Ascending aorta (tissue), 2 donors: ENCODE measurements around the gene SLC34A3. TPM values are rescaled to one million over a fixed set of nuclear protein-coding genes. Genes with fewer than 3 reads are reported as not detected.

Source experiments
- DNase-seq, 2 donors: peaks; one replicate each; pipeline ENCODE4 v3.0.0-alpha.2; 2019; ENCODE audit warnings: low spot score in 2 of 2
- H3K27ac ChIP-seq, 2 donors: fragments of 200-600 bp; sonication (generic); one replicate each; pipeline ENCODE4 v1.5.1; 2016 to 2017; ENCODE audit warnings: mild to moderate bottlenecking in 1 of 2
- H3K27me3 ChIP-seq: fragments of 200-600 bp; sonication (generic); one replicate; pipeline ENCODE4 v1.5.1; 2017
- H3K36me3 ChIP-seq, 2 donors: fragments of 200-600 bp; sonication (generic); one replicate each; pipeline ENCODE4 v1.5.1; 2016
- H3K4me1 ChIP-seq, 2 donors: fragments of 200-600 bp; sonication (generic); one replicate each; pipeline ENCODE4 v1.5.1; 2016 to 2017; ENCODE audit warnings: mild to moderate bottlenecking in 1 of 2
- H3K4me3 ChIP-seq, 2 donors: fragments of 200-600 bp; sonication (generic); one replicate each; pipeline ENCODE4 v1.5.1; 2016 to 2017; ENCODE audit warnings: mild to moderate bottlenecking in 1 of 2
- H3K9me3 ChIP-seq, 2 donors: fragments of 200-600 bp; sonication (generic); one replicate each; pipeline ENCODE4 v1.5.1; 2016
- CTCF ChIP-seq, 3 experiments: fragments of 200-600 bp in 2 of 3; fragments of 450-650 bp in 1 of 3; sonication (generic) in 2 of 3; IDR thresholded peaks; one replicate each; pipeline ENCODE4 v1.5.1; 2016 to 2019; ENCODE audit warnings: antibody characterized with exemption in 3 of 3, mild to moderate bottlenecking in 1 of 3, moderate library complexity in 1 of 3
- intact Hi-C: fragments of 100-400 bp; cut with DNase I; formaldehyde crosslinking; loops from one replicate; pipeline ENCODE4 v1.15.1; 2023
- total RNA-seq: library from RNA; depleted of rRNA; stranded (reverse); fragments of >200 nt; gene quantifications from one replicate; pipeline ENCODE4 v1.1.0, GENCODE V29; 2016

Gene SLC34A3
- total RNA-seq, 1 donor from 2014 or later, result not detected

GRCh38 chr9:137273095-137273490, 42.4 kb downstream of the SLC34A3 start:
- Histone ChIP-seq H3K4me1 (peaks cover 14 to 35% of the 10 kb centered on the region in 2 donors), H3K4me3 (no peak overlapping the region), H3K9me3 (no peaks in the 10 kb centered on the region), H3K27ac (no peak overlapping the region), H3K36me3 (peaks cover 18 to 27% of the 10 kb centered on the region in 2 donors), H3K27me3 (no peaks in the 10 kb centered on the region)
- intact Hi-C loops, result no loop called here
- no peak for TF ChIP-seq CTCF (IDR thresholded peaks at IDR 0.05)
- DNase-seq, result no peak

GRCh38 chr9:137273611-137274320, 43.1 kb downstream of the SLC34A3 start:
- Histone ChIP-seq H3K4me1 (peaks cover 10 to 30% of the 10 kb centered on the region in 2 donors), H3K36me3 (peaks cover 18 to 28% of the 10 kb centered on the region in 2 donors), H3K9me3 (no peaks in the 10 kb centered on the region), H3K27ac (no peak overlapping the region), H3K4me3 (no peak overlapping the region), H3K27me3 (no peaks in the 10 kb centered on the region)
- intact Hi-C loops, result no loop called here
- no peak for TF ChIP-seq CTCF (IDR thresholded peaks at IDR 0.05)
- DNase-seq, result no peak

GRCh38 chr9:137275203-137275587, 44.5 kb downstream of the SLC34A3 start:
- no peaks in the 10 kb centered on the region for H3K27me3 ChIP-seq
- TF ChIP-seq CTCF (IDR thresholded peaks at IDR 0.05), result no peak
- no peak for DNase-seq
- no peaks in the 10 kb centered on the region for H3K9me3 ChIP-seq
- no peak overlapping the region for H3K4me3 ChIP-seq
- H3K27ac ChIP-seq, result no peak overlapping the region
- peaks cover 28 to 41% of the 10 kb centered on the region in 2 donors for H3K36me3 ChIP-seq
- intact Hi-C loops, result no loop called here
- peaks cover 4 to 21% of the 10 kb centered on the region in 2 donors for H3K4me1 ChIP-seq

- H3K27me3 ChIP-seq, result no peaks in the 10 kb centered on the region
- H3K27ac ChIP-seq, result peak overlapping the region; percentile 79 to 81
- no peaks in the 10 kb centered on the region for H3K9me3 ChIP-seq
- intact Hi-C loops, result loop anchor here (2.0 kb wide), 1 partner anchor 21 kb away; the partner anchor contains the start of gene NELFB
- peaks cover 28 to 40% of the 10 kb centered on the region in 2 donors for H3K36me3 ChIP-seq
- TF ChIP-seq CTCF (IDR thresholded peaks at IDR 0.05), result no peak
- peak overlapping the region in 1 of 2 donors; percentile 63 for H3K4me3 ChIP-seq
- H3K4me1 ChIP-seq, result peaks cover 4 to 21% of the 10 kb centered on the region in 2 donors
- DNase-seq, result no peak
Measured at GRCh38 chr9:137275588-137276472, 45.1 kb downstream of the SLC34A3 start.

- intact Hi-C loops, result loop anchor here (2.0 kb wide), 1 partner anchor 22 kb away; the partner anchor contains the start of gene NELFB
- no peak for TF ChIP-seq CTCF (IDR thresholded peaks at IDR 0.05)
- H3K9me3 ChIP-seq, result no peaks in the 10 kb centered on the region
- no peaks in the 10 kb centered on the region for H3K27me3 ChIP-seq
- peak overlapping the region; percentile 55 to 63 for H3K4me3 ChIP-seq
- H3K36me3 ChIP-seq, result peaks cover 28 to 43% of the 10 kb centered on the region in 2 donors
- peak; percentile 33 to 85 for DNase-seq
- H3K4me1 ChIP-seq, result peaks cover 4 to 16% of the 10 kb centered on the region in 2 donors
- peak overlapping the region; percentile 79 to 81 for H3K27ac ChIP-seq
Measured at GRCh38 chr9:137276473-137277328, 46.0 kb downstream of the SLC34A3 start.
